Spleen (tissue), 11 donors: ENCODE results near the gene CCSER2. TPM values are rescaled to one million over a fixed set of nuclear protein-coding genes. Genes with fewer than 3 reads are reported as not detected.

Experiments
- DNase-seq: peaks from one replicate; pipeline ENCODE4 v3.0.0-alpha.2; 2020
- H3K27ac ChIP-seq, 8 donors: fragments of 200-600 bp; sonication (generic) in 7 of 8; 1 replicate in 4 of 8; 2 replicates in 4 of 8; pipeline versions ENCODE4 v1.5.0 to v1.8.0; 2016 to 2021; ENCODE audit warnings: inconsistent platforms in 4 of 8, mild to moderate bottlenecking in 4 of 8, moderate library complexity in 1 of 8
- H3K27me3 ChIP-seq, 7 donors: fragments of 200-600 bp; sonication (generic) in 6 of 7; replicated peaks in 1 of 7; 1 replicate in 4 of 7; 2 replicates in 3 of 7; pipeline versions ENCODE4 v1.5.0 to v1.8.0; 2016 to 2021; ENCODE audit warnings: inconsistent platforms in 3 of 7, mild to moderate bottlenecking in 1 of 7
- H3K36me3 ChIP-seq, 6 donors: fragments of 200-600 bp; sonication (generic) in 5 of 6; 1 replicate in 4 of 6; 2 replicates in 2 of 6; pipeline versions ENCODE4 v1.5.0 to v1.8.0; 2016 to 2021; ENCODE audit warnings: inconsistent platforms in 2 of 6
- H3K4me1 ChIP-seq, 6 donors: fragments of 200-600 bp; sonication (generic) in 5 of 6; 1 replicate in 3 of 6; 2 replicates in 3 of 6; pipeline versions ENCODE4 v1.5.0 to v1.8.0; 2016 to 2021; ENCODE audit warnings: inconsistent platforms in 3 of 6
- H3K4me3 ChIP-seq, 8 donors: fragments of 200-600 bp; sonication (generic) in 7 of 8; 1 replicate in 4 of 8; 2 replicates in 4 of 8; pipeline versions ENCODE4 v1.5.0 to v1.8.0; 2016 to 2021; ENCODE audit warnings: inconsistent platforms in 4 of 8, mild to moderate bottlenecking in 4 of 8, moderate library complexity in 2 of 8
- H3K9me3 ChIP-seq, 8 donors: fragments of 200-600 bp; sonication (generic) in 7 of 8; 1 replicate in 4 of 8; 2 replicates in 4 of 8; pipeline versions ENCODE4 v1.5.0 to v1.8.0; 2016 to 2021; ENCODE audit warnings: inconsistent platforms in 4 of 8
- POLR2A ChIP-seq, 3 donors: fragments of 450-650 bp; IDR thresholded peaks; one replicate each; pipeline ENCODE4 v1.5.1; 2017; ENCODE audit warnings: antibody characterized with exemption in 3 of 3, mild to moderate bottlenecking in 1 of 3
- POLR2AphosphoS5 ChIP-seq, 3 donors: sonication (generic); formaldehyde crosslinking; IDR thresholded peaks; one replicate each; pipeline ENCODE4 v1.5.1; 2017; ENCODE audit warnings: antibody characterized with exemption in 3 of 3
- WGBS, 5 donors: extraction: QIAGEN DNeasy Blood & Tissue Kit in 3 of 5; methylation state at CpG; one replicate each; pipeline versions ENCODE4 v1.1.5 to v1.1.7; 2013 to 2018; 5-methylcytosine and 5-hydroxymethylcytosine counted together
- intact Hi-C: fragments of 100-400 bp; cut with DNase I; formaldehyde crosslinking; loops from one replicate; pipeline ENCODE4 v1.15.0; 2023; ENCODE audit warnings: low total_unique reads
- polyA plus RNA-seq, 3 donors: library from polyadenylated mRNA; stranded (reverse); fragments of 200-250 nt; gene quantifications; one replicate each; pipeline ENCODE4 v1.2.1, GENCODE V29; 2013
- total RNA-seq, 7 donors: library from RNA; depleted of rRNA in 3 of 7; stranded (reverse); fragments of >200 nt in 3 of 7; fragmentation: NEBNext Ultra II Directional in 4 of 7; extraction: Animal tissue kit (Norgen Biotek cat#: 25700) in 4 of 7; gene quantifications; one replicate each; pipeline versions ENCODE4 v1.1.0 to v1.2.1, GENCODE V29; 2016 to 2021
- TF ChIP-seq, protein P1 (sequence below), 11 experiments: fragments of 200-600 bp in 7 of 11; fragments of 450-650 bp in 4 of 11; sonication (generic) in 4 of 11; IDR thresholded peaks in 8 of 11; conservative IDR thresholded peaks in 3 of 11; 1 replicate in 7 of 11; 2 replicates in 4 of 11; pipeline versions ENCODE4 v1.4.0 to v1.8.0; 2016 to 2021; ENCODE audit warnings: antibody characterized with exemption in 11 of 11, inconsistent platforms in 4 of 11, mild to moderate bottlenecking in 1 of 11
- donor health status: healthy with polysubstance abuse.
- donor health status: DM: no; HTN: no; CAD: no; lungs with moderate emphysema.
- donor health status: DM: no; HTN: no; CAD: no.
- donor health status: Bipolar disorder and iron deficiency.
- donor health status: healthy.
- donor health status: DM: no; HTN: no; CAD: no.
- donor health status: DM: yes; HTN: yes; CAD: no.

CCSER2 gene
- total and polyA plus RNA-seq, 10 donors = 5.3 to 61.4 (median 45.2) TPM

DNA sequence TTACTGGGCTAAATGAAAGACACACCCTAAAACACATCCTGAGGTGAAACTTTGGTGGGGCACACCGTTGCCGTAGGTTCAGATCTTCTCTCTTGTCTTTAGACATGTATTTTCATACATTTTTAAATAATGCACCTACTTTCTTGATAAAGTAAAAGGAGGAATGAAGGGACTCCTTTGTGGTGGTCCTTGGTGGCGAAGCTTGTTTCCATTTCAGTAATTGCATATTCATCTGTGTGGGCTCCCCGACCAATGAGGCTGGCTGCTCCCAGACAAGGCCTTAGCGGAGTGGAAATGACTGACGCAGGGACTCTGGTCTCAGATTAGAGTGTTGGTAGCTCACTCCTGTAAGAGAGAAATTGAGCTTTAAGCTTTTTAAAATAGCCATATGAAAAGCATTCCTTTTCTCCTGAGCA is 815 bp downstream of the CCSER2 start:
- Histone ChIP-seq H3K4me3 (peak overlapping the region; percentile 67 to 94 (median 86)), H3K4me1 (peaks cover 14 to 60% (median 40%) of the 10 kb centered on the region in 6 donors), H3K27ac (peak overlapping the region; percentile 63 to 99 (median 96)), H3K36me3 (no peaks in the 10 kb centered on the region), H3K9me3 (no peaks in the 10 kb centered on the region), H3K27me3 (no peaks in the 10 kb centered on the region)
- peak in 1 of 3 donors; percentile 9 for TF ChIP-seq POLR2AphosphoS5 (IDR thresholded peaks at IDR 0.05)
- no peak for TF ChIP-seq POLR2A (IDR thresholded peaks at IDR 0.05)
- TF ChIP-seq, protein P1, sequence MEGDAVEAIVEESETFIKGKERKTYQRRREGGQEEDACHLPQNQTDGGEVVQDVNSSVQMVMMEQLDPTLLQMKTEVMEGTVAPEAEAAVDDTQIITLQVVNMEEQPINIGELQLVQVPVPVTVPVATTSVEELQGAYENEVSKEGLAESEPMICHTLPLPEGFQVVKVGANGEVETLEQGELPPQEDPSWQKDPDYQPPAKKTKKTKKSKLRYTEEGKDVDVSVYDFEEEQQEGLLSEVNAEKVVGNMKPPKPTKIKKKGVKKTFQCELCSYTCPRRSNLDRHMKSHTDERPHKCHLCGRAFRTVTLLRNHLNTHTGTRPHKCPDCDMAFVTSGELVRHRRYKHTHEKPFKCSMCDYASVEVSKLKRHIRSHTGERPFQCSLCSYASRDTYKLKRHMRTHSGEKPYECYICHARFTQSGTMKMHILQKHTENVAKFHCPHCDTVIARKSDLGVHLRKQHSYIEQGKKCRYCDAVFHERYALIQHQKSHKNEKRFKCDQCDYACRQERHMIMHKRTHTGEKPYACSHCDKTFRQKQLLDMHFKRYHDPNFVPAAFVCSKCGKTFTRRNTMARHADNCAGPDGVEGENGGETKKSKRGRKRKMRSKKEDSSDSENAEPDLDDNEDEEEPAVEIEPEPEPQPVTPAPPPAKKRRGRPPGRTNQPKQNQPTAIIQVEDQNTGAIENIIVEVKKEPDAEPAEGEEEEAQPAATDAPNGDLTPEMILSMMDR (IDR thresholded peaks at IDR 0.05 in 8 of 11, conservative IDR thresholded peaks at IDR 0.05 in 3 of 11) = no peak
- 3 to 11% (median 8%) methylated on average over 6 of the region's 6 CpGs for WGBS, 5 donors
- intact Hi-C loops = no loop called here
- peak; percentile 75 for DNase-seq

DNA sequence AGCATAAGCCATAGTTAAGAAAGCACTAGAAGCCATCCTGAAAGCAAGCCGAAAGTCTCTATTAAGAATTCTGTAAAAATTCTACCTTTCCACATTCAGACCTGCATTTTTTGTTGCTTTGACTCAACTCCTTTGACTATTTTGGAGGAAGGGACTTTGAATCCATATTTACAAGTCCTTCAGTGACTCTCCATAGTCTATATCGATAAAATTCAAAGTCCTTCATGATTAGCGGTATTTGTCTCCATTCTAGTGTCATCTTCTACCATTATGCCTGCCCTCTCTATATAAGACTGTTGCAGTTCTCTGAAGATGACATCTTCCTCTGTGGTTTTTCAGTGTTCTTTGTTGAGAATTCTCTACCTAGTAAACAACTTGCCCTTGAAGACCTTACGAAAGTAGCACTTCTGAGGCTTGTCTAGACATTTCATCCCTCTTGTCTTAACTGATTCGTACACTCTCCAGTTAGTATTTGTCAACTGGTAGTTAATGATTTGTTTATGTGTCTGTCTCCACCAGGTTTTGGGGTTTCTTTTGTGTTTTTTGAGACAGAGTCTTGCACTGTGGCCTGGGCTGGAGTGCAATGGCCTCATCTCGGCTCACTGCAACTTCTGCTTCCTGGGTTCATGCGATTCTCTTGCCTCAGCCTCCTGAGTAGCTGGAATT is 1.7 kb downstream of the CCSER2 start:
- TF ChIP-seq POLR2A (IDR thresholded peaks at IDR 0.05) = no peak
- no peak for TF ChIP-seq POLR2AphosphoS5 (IDR thresholded peaks at IDR 0.05)
- TF ChIP-seq, protein P1 (IDR thresholded peaks at IDR 0.05 in 8 of 11, conservative IDR thresholded peaks at IDR 0.05 in 3 of 11) = no peak
- H3K27me3 ChIP-seq = no peaks in the 10 kb centered on the region
- no peaks in the 10 kb centered on the region for H3K36me3 ChIP-seq
- intact Hi-C loops = no loop called here
- WGBS, 5 donors = 66 to 79% (median 70%) methylated on average over 7 of the region's 7 CpGs
- H3K4me1 ChIP-seq = peaks cover 19 to 69% (median 49%) of the 10 kb centered on the region in 6 donors
- peak overlapping the region in 6 of 8 donors; percentile 92 to 99 (median 98) for H3K27ac ChIP-seq
- no peak for DNase-seq
- H3K4me3 ChIP-seq = peak overlapping the region in 6 of 8 donors; percentile 73 to 94 (median 87)
- H3K9me3 ChIP-seq = no peaks in the 10 kb centered on the region

DNA sequence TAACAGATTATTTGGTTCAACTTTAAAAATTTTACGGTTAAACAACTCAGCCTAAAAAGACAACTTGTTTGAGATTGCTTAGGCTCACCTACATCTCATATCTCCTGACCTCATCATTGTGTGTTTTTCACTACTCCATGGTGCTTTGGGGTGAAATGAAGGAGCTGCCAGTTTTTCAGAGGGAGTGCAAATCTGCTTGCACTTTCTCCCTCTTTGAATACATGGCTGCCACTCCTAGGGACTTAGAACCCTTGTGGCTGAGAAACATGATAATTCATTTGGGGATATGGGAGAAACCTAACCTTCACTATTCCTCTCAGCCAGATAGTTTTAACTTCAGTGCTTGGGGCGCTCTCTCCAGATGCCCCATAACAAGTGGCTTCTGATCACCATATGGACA is 2.7 kb downstream of the CCSER2 start:
- no peaks in the 10 kb centered on the region for H3K27me3 ChIP-seq
- no peaks in the 10 kb centered on the region for H3K36me3 ChIP-seq
- WGBS, 5 donors = 87 to 99% (median 96%) methylated on average over 2 of the region's 2 CpGs
- TF ChIP-seq POLR2A (IDR thresholded peaks at IDR 0.05) (no peak), POLR2AphosphoS5 (IDR thresholded peaks at IDR 0.05) (no peak)
- TF ChIP-seq, protein P1 (IDR thresholded peaks at IDR 0.05 in 8 of 11, conservative IDR thresholded peaks at IDR 0.05 in 3 of 11) = no peak
- no peak for DNase-seq
- no peaks in the 10 kb centered on the region for H3K9me3 ChIP-seq
- peaks cover 19 to 78% (median 58%) of the 10 kb centered on the region in 6 donors for H3K4me1 ChIP-seq
- intact Hi-C loops = no loop called here
- H3K4me3 ChIP-seq = peak overlapping the region in 1 of 8 donors; percentile 94
- peak overlapping the region in 5 of 8 donors; percentile 92 to 99 (median 98) for H3K27ac ChIP-seq

DNA sequence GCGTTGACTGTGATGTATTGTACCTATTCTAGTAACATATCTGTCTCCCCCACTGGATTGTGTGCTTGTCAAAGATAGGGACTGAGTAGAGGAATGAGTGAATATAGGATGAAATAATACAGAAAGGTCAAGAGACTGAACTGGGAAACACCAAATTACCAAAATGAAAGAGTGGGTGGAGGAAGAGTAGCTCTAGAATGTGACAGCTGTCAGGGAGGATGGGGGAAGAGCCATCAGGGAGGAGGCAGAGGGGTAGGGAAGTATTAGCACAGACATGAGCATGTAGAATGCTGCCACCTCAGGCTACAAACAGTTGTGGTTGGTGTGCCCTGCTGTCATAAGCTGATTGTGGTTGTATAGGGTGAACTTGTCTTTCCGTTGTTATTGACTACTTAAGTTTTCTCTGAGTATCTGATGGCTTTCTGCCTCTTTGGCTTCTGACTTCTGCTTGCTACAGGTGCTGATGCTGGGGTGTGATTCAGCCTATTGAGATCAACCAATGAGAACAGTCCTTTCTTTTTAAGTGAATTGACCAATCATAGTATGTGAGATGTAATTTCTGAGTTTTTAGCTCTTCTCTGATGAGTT is 5.6 kb downstream of the CCSER2 start:
- WGBS, 5 donors = 47 to 56% (median 51%) methylated on average over 2 of the region's 2 CpGs
- H3K27me3 ChIP-seq = no peaks in the 10 kb centered on the region
- no peak for DNase-seq
- no peaks in the 10 kb centered on the region for H3K36me3 ChIP-seq
- intact Hi-C loops = no loop called here
- TF ChIP-seq POLR2AphosphoS5 (IDR thresholded peaks at IDR 0.05) = peak in 1 of 3 donors; percentile 44
- TF ChIP-seq, protein P1 (IDR thresholded peaks at IDR 0.05 in 8 of 11, conservative IDR thresholded peaks at IDR 0.05 in 3 of 11) = no peak
- TF ChIP-seq POLR2A (IDR thresholded peaks at IDR 0.05) = no peak
- peak overlapping the region in 5 of 8 donors; percentile 20 to 71 (median 51) for H3K27ac ChIP-seq
- H3K4me1 ChIP-seq = peaks cover 19 to 96% (median 69%) of the 10 kb centered on the region in 6 donors
- no peaks in the 10 kb centered on the region for H3K9me3 ChIP-seq
- H3K4me3 ChIP-seq = no peak overlapping the region
